NB4 (cell line): ENCODE data around the gene ROPN1L.

ENCODE experiments used
- CTCF ChIP-seq: IDR thresholded peaks from one replicate; pipeline ENCODE4 v1.5.1; 2012; ENCODE audit warnings: low read depth, low read length
- MAX ChIP-seq: IDR thresholded peaks from 2 replicates; pipeline ENCODE4 v1.6.1; 2011; ENCODE audit warnings: low read depth, low read length
- MYC ChIP-seq: IDR thresholded peaks from 2 replicates; pipeline ENCODE4 v1.6.1; 2011; ENCODE audit warnings: low read depth, low read length
- POLR2A ChIP-seq: IDR thresholded peaks from 2 replicates; pipeline ENCODE4 v1.6.1; 2011; ENCODE audit warnings: mild to moderate bottlenecking; ENCODE audit not compliant: insufficient read length; ENCODE audit errors: extremely low read depth

- TF ChIP-seq CTCF (no peak), MAX (no peak), MYC (no peak), POLR2A (no peak)
These were observed 17.7 kb downstream of the ROPN1L start for GRCh38 chr5:10459080-10460055.
